GM06990 (cell line): ENCODE data around the gene CREB3L2.

Source experiments
- DNase-seq: peaks from one replicate; pipeline ENCODE4 v3.0.0-alpha.2; 2011; ENCODE audit not compliant: insufficient read length; ENCODE audit errors: extremely low read depth
- H3K27me3 ChIP-seq: replicated peaks from 2 replicates; pipeline ENCODE4 v1.6.0; 2011; ENCODE audit warnings: low read length; ENCODE audit not compliant: control insufficient read depth, insufficient read depth
- H3K36me3 ChIP-seq: 2 replicates; pipeline ENCODE4 v1.5.1; 2011; ENCODE audit warnings: low read length; ENCODE audit not compliant: control insufficient read depth, insufficient read depth
- H3K4me3 ChIP-seq: replicated peaks from 2 replicates; pipeline ENCODE4 v1.5.1; 2011; ENCODE audit warnings: low read depth, mild to moderate bottlenecking, control low read depth, low read length
- TF ChIP-seq, protein P1 (sequence below): IDR thresholded peaks from 2 replicates; pipeline ENCODE4 v1.5.1; 2011; ENCODE audit warnings: low read length, control low read depth, mild to moderate bottlenecking, inconsistent platforms; ENCODE audit not compliant: insufficient read depth, poor library complexity, severe bottlenecking

The CREB3L2 gene

GRCh38 chr7:138027100-138027499, 25.2 kb upstream of the CREB3L2 start:
- no peak for DNase-seq
- Histone ChIP-seq H3K4me3 (no peak overlapping the region), H3K27me3 (no peaks in the 10 kb centered on the region), H3K36me3 (no peaks in the 10 kb centered on the region)
- TF ChIP-seq, protein P1, sequence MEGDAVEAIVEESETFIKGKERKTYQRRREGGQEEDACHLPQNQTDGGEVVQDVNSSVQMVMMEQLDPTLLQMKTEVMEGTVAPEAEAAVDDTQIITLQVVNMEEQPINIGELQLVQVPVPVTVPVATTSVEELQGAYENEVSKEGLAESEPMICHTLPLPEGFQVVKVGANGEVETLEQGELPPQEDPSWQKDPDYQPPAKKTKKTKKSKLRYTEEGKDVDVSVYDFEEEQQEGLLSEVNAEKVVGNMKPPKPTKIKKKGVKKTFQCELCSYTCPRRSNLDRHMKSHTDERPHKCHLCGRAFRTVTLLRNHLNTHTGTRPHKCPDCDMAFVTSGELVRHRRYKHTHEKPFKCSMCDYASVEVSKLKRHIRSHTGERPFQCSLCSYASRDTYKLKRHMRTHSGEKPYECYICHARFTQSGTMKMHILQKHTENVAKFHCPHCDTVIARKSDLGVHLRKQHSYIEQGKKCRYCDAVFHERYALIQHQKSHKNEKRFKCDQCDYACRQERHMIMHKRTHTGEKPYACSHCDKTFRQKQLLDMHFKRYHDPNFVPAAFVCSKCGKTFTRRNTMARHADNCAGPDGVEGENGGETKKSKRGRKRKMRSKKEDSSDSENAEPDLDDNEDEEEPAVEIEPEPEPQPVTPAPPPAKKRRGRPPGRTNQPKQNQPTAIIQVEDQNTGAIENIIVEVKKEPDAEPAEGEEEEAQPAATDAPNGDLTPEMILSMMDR: no peak

DNA sequence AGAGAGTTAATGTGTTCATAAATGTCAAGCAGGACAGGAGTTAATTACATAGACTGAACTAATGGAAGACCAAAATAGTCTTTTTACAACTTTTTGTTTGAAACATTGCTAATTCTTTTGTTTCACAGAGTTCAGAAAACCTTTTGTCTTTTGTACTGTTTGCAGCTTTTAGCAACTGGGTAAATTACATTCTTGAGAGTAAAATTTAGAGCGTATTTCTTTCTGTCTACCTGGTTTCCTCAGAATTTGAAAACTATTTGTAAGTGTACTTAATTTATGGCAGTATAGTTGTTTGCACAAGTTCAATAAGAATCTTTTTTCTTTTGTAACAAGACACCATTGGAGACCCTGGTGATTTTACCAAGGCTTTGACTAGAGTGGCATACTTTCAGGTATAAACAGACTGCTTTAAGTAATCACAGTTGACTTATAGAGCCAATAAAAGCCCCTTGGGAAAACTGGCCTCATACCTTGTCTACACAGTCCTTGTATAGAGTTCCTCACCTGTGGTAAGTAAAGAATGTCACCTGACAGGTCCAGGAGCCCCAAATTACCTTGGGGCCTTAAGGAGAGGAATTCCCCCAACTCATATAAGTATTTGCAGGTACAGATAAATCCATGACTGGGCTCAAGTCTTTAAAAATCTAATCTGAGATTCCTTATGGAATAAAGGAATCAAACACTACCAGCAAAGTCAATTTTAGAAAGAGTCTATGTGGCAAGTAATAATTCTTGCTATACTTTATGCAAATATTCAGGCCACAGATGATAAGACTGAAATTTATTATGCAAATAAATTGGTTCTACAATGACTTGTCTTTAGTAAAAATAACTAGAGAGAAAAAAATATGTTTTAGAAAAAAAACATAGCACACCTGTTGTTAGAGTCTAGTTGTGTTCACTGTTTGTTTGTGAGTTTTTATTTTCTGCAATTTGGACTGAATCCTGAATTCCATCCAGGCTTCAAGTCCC, 23.6 kb upstream of the CREB3L2 start:
- peak; percentile 28 for DNase-seq
- Histone ChIP-seq H3K27me3 (no peaks in the 10 kb centered on the region), H3K4me3 (no peak overlapping the region), H3K36me3 (no peaks in the 10 kb centered on the region)
- TF ChIP-seq, protein P1: no peak

DNA sequence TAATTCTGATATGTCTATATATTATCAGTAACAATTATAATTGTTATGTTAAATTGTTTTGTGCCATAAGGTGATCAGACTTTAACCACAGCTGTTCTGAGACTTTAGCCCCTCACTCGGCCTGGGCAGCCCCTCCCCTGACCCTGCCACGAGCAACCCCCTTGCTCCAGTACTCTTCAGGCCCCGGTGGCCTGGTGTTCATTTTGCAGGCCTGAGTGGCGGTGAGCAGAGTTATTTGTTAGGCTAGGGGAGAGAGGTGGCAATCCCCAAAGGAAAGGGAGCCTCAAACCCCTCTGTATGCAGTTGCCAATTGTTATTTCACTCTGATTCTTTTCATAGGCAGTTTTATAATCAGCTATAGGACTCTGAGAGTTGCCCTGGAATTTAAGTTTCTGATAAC, 22.9 kb upstream of the CREB3L2 start:
- TF ChIP-seq, protein P1: no peak
- H3K4me3 ChIP-seq: no peak overlapping the region

DNA sequence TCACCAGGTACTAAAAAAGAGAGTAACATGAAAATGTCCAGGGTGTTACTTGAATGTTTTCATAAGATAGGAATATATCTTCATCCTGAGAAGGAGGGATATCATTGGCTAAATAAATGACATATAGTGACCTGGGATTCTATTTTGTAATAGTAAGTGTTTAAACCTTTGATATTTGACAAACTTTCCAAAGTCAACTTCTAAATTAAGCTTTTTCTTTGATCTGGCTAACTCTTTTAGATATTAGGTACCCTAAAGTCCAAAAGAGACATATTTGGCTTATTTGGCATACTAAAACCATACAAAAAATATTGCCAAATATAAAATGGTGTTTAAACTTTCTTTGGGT, 22.4 kb upstream of the CREB3L2 start:
- H3K27me3 ChIP-seq: no peaks in the 10 kb centered on the region
- H3K4me3 ChIP-seq: no peak overlapping the region
- no peak for DNase-seq
- TF ChIP-seq, protein P1: no peak
- no peaks in the 10 kb centered on the region for H3K36me3 ChIP-seq

More for the DNA sequence above, 22.9 kb upstream of the CREB3L2 start:
- Histone ChIP-seq H3K36me3 (no peaks in the 10 kb centered on the region), H3K27me3 (no peaks in the 10 kb centered on the region)
- DNase-seq: no peak

DNA sequence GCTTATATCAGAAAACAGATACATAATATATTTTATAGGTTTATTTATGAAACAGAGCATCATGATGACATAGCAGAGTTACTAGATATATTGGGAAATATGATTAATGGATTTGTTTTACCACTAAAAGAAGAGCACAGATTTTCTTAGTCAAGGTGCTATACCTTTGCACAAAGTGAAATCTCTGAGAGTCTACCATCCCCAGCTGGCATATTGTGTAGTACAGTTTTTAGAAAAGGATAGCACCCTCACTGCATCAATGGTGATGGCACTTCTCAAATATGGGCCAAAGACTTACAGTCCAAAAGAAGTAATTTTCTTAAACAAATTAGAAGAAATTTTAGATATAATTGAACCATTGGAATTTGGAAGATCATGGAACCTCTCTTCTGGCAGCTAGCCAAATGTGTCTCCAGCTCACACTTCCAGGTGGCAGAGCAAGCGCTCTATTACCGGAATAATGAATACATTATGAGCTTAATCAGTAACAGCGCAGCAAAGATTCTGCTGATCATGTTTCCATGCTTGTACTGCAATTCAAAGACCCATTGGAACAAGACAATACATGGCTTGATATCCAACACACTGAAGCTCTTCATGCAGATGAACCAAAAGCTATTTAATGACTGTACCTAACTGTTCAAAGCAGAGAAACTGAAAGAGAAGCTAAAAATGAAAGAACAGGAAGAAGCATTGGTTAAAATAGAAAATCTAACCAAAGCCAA, 21.9 kb upstream of the CREB3L2 start:
- TF ChIP-seq, protein P1: no peak
- Histone ChIP-seq H3K27me3 (no peaks in the 10 kb centered on the region), H3K4me3 (no peak overlapping the region), H3K36me3 (no peaks in the 10 kb centered on the region)
- DNase-seq: peak; percentile 48
